HL-60/S4 treated with retinoic acid at 250 ng/mL for 4 days and 3 days (cell line): Measurements from ENCODE around the gene LRRK1.

ENCODE experiments used
- in situ Hi-C: fragments of 300-500 bp; cut with MboI; formaldehyde crosslinking; loops from 2 replicates; pipeline ENCODE4 v1.7.0; 2022; ENCODE audit warnings: low sequenced_read_pairs

Gene LRRK1

GRCh38 chr15:101001796-101002195, 82.6 kb downstream of the LRRK1 start:
- in situ Hi-C loops, result loop anchor here (10.0 kb wide), 2 partner anchors 87 to 367 kb away; partner anchors contain the start of gene LRRK1

GRCh38 chr15:101003081-101003480, 83.9 kb downstream of the LRRK1 start:
- in situ Hi-C loops, result loop anchor here (10.0 kb wide), 2 partner anchors 88 to 368 kb away; partner anchors contain the start of gene LRRK1

- in situ Hi-C loops, result loop anchor here (10.0 kb wide), 2 partner anchors 89 to 369 kb away; partner anchors contain the start of gene LRRK1
Measured at GRCh38 chr15:101003706-101004105, 84.5 kb downstream of the LRRK1 start.

DNA sequence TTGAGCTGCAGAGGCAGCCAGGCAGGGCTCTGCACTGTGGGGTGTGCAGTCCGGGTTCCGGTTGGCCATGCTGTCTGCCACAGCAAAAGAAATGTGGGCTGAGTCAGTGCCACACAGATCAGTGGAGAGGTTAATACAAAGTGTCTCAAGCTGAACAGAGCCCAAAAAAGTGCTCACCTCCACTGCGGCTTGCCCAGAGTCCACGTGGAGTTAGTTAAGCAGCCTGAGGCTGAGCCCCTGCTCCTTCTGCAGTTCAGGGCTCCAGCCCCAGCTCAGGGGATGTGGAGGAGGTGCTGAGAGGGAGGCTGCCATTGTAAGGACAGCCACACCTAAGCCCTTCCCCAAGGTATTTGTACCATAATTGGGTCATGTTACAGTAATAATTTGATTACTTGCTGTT, 85.3 kb downstream of the LRRK1 start:
- in situ Hi-C loops, result loop anchor here (10.0 kb wide), 2 partner anchors 90 to 370 kb away; partner anchors contain the start of gene LRRK1

DNA sequence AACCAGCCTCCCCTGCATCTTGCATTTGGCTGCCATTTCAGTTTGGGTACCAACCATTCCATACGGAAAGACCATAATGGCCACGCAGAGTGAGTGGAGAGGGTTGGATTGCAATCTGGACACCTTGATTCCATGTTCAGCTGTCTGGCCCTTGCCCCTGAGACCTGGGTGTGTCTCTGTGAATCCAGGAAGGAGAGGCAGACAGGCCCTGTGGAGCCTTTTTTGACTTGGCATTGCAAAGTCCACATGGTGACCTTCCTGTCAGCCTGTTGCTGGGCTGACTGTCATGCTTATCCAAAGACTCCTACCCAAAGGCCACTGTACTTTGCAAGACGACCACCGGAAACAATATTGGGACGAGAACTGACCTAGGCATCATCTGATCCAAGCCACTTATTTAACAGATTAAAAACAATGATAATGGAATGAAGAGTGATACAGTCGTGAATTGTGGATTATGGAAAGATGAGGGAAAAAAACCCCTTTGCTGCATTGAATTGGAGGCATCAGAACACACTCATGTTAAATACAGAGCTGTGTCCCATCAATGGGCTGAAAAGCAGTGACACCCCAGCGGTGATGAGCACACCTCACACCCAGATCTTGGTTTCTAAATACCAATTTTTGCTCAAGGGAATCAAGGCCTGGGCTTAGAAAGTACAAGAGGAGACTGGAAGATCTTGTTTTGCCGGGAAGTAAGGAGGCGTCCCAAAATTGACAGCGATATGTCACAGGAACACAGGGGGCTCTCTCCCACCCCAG, 86.0 kb downstream of the LRRK1 start:
- in situ Hi-C loops, result loop anchor here (10.0 kb wide), 2 partner anchors 90 to 370 kb away; partner anchors contain the start of gene LRRK1

DNA sequence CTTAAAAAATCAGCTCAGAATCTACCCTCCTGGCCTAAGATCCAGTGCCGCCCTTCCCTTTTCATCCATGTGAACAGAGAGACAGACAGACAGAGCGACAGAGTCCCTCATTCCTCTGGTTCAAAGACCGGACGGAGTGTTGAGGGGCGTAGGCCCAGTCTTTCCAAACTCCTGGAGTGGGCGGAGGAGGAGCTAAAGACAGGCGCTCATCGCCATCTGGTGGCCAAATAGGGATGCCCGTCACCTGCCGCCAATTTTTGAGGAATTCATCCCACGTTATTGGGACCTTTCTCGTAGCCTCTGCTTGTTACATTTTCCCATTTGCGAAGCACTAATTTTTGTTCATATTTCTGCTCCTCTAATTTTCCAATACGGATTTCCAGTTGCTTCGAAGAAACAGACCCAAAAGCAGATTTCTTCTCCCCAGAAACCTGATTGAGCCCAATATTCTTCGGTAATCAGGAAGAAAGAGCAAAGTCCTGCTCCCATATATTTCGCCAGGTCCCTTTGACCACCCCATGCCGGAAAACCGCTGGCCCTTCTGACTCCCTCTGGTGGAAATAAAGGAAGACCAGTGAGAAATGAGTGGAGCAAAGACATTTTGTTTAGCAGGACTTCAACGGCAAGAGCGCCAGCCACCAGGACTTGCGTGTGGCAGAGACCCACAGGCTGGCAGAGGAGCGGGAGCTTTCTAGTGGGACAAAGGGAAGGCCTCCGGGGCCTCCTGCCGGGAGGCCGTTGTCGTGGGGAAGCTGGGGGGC, 88.0 kb downstream of the LRRK1 start:
- in situ Hi-C loops, result loop anchor here (10.0 kb wide), 2 partner anchors 92 to 372 kb away; partner anchors contain the start of gene LRRK1

DNA sequence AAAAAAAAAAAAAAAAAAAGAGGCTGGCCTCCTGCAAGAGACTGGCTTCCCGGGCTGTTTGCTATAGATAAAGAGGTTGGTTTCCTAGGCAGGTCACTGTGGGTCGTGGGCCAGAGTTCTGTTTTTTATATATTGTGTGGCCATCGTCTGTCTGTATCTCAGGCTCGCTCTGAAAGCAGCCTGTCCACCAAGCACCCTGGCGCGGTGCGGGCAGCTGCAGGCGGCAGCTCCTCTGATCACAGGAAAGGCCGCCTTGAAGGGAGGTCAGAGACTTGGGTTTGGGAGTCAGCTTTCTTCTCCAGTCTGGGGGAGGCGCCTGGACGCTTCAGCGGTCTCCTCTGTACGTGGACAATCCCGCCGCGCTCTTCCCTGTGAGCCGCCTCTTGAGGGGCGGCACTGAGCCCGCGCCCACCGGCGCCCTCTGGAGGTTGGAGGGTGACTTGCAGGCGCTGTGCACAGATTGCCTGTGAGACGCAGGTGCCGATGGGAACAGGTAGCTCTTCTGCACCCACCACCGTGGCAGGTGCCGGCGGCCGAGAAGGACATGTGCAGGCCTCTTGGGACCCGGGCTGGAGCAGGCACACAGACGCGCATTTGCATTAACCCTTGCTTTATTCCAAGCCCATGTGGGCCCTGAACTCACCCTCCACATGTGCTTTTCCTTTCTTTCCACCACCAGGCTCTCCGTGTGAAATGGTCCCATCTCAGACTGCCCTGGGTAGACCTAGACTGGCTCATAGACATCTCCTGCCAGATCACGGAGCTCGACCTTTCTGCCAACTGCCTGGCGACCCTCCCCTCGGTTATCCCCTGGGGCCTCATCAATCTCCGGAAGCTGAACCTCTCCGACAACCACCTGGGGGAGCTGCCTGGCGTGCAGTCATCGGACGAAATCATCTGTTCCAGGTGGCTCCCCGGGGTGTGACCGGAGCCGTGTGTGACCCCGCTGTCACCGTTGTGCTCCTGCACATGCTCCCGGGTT, 89.3 kb downstream of the LRRK1 start:
- in situ Hi-C loops, result loop anchor here (10.0 kb wide), 2 partner anchors 94 to 374 kb away; partner anchors contain the start of gene LRRK1

- in situ Hi-C loops, result loop anchor here (10.0 kb wide), 2 partner anchors 94 to 374 kb away; partner anchors contain the start of gene LRRK1
Measured at GRCh38 chr15:101009176-101009575, 90.0 kb downstream of the LRRK1 start.

DNA sequence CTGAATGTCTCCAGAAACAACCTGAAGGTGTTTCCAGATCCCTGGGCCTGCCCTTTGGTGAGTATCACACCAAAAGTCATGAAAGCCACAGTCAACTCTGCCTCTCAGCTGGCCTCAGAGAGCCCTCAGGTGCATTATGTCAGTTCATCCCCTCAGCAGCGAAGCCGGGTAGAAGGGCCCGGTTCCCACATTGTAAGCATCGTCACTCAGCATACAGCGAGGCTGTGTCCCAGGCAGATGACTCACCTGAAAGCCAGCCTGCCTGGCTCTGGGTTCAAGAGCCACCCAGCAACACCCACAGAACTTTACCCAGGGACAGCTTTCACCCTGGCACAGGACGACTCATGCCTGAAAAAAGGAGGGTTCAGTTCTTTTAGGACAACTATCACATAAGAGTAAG, 91.6 kb downstream of the LRRK1 start:
- in situ Hi-C loops, result no loop called here

DNA sequence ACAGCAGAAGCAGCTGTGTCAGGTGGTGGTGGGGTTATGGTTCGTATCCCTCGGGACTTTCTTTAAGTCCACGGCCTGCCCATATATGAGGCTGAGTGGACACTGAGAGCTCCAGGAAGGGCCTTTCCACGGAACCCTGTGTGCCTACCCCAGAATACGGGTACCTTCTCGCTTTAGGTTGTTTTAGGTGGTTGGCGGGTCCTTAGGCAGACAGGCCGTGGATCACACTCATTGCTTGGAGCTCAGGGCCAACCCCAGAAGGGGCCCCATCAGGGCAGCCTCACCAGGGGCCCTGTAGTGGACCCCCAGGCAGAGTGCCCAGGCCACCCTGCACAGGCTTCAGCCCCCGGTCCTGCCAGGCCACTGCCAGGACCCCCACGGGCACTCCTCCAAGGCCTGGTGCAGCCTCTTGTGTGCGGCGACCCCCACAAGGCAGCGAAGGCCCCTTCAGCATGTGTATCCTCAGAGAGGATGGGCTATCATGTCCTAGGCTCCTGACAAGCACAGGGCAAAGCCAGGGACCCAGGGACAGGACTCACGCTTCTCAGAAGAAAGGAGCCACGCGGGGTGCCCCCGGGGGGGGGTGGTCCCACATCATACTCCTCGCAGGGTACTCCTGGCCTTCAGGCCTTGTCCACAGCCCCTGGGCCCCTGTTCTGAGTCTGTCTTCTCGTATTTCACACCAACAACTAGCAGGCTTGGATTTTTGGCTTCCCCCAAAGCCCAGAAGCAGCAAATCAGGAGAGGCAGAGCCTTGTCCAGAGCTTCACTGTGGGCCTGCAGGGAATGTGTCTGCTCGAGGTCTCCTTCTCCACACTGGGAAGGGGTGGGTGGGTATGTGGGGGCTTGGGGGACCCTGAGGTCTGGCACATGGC, 93.4 kb downstream of the LRRK1 start:
- in situ Hi-C loops, result no loop called here

DNA sequence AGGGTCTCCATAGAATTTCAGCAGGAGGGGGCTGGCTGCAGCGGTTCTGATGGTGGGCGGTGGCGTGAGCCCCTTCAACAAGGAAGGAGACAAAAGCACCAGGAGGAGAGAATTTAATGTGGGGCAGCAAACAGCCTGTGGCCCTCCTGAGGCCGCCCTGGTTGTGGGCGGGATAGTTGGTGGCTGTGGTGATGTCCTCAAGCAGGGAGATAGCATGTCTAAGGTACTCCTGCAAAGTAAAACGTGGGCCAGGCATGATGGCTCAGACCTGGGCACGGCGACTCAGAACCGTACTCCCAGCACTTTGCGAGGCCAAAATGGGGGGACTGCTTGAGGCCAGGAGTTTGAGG, 94.0 kb downstream of the LRRK1 start:
- in situ Hi-C loops, result no loop called here

GRCh38 chr15:101013769-101014675, 94.9 kb downstream of the LRRK1 start:
- in situ Hi-C loops, result no loop called here

GRCh38 chr15:101014921-101015841, 96.0 kb downstream of the LRRK1 start:
- in situ Hi-C loops, result no loop called here

DNA sequence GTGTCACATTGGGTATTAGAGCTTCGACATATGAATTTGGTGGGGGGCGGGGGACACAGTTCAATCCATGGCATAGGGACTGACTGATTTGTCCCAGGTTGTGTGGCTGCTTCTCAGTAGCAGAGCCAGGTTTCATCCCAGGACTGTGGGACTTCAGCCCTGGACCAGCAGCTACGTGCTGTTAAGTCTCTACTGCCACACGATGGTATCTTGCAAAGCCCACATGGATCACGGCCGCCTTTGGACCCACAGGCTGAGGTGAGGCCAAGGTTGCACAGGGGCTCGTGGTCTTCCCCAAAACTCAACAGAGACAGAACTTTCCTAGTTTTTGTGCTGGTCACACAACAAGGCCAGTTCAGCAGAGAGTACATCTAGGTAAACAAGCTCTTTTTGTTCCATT, 97.4 kb downstream of the LRRK1 start:
- in situ Hi-C loops, result no loop called here

DNA sequence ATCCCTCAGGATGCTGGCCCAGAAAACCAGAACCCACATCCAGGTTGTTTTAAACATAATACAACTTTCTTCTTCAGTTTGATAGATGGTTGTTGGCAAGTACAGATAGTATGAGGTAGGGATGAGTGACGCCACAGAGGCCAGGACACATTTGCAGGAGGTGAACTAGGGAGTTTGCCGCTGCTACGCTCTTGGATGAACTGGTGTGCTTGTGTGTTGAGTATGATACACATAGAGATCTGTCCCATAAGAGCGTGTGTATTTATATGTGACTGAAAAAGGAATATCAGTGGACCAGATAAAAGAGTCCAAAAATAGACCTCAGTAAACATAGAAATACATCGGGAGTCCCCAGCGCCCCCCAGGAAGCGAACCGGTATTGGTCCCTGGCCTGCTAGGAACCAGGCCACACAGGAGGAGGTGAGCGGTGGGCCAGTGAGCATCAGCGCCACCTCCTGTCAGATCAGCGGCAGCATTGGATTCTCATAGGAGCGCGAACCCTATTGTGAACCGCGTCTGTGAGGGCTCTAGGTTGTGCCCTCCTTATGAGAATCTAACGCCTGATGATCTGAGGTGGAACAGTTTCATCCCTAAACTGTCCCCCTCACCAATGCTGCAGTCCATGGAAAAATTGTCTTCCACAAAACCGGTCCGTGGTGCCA, 98.1 kb downstream of the LRRK1 start:
- in situ Hi-C loops, result no loop called here

GRCh38 chr15:101018016-101018415, 98.9 kb downstream of the LRRK1 start:
- in situ Hi-C loops, result no loop called here

DNA sequence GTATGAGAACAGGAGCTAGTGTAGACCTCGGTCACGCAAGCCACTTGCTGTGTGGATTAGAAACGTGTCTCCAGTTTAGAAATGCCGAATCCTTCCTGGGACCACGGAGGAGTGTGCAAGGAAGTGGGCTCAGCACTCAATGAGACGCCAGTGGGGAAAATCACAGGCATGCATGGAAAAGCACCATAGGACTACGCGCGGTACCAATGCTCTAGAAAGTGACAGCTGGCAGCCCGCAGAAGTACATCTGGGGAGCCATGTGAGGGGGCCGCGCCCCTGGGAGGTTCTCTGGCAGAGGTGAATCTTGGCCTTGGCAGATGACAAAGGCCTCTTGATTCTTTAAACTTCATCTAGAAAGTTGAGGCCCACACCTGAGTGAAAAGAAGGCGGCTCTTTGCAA, 99.3 kb downstream of the LRRK1 start:
- in situ Hi-C loops, result no loop called here
